Measurements from ENCODE around the gene ECPAS. TPM values are rescaled to one million over a fixed set of nuclear protein-coding genes. Genes with fewer than 3 reads are reported as not detected.
"Not testable (repeated sequence)": the region's sequence is repeated elsewhere in the genome, so short reads cannot be mapped to it uniquely, and the experiment has no call there.

Gene ECPAS
- total RNA-seq, 1 donor from 2014 or later = 89.7 TPM

DNA sequence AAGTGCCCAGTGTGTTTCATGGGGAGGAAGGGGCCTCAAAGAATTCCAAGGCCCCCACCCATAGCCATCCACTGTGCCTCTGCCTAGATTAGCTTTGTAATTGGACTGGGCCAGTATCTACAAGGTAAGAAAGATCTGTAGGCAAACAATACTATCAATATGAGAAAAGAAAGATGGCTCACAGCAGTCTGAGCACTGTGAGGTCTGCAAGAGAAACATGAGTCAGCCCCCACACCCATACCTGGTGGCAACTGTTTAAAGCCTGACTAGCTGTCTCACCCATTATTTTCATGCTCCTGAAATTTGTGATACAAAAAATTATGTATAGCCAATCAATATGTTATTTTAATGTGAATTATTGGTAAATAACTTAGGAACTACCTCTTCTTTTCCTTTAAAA lies 30.8 kb upstream of the ECPAS start:
- FAIRE-seq = no peak
- no peak overlapping the region for H3K27ac Mint-ChIP-seq (ENCODE audit: unreplicated experiment)
- no peaks in the 10 kb centered on the region for H4K20me1 ChIP-seq (ENCODE audit: insufficient read depth, low read length)

DNA sequence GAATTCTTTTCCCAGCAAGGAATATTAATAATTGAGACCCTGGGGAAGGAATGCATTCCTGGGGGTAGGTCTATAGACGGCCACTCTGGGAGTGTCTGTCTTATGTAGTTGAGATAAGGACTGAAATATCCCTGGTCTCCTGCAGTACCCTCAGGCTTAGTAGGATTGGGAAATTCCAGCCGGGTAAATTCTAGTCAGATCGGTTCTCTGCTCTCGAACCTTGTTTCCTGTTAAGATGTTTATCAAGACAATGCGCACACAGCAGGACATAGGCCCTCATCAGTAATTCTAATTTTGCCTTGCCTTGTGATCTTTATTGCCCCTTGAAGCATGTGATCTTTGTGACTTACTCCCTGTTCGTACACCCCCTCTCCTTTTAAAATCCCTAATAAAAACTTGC lies 27.4 kb upstream of the ECPAS start:
- not testable (repeated sequence) for H2AFZ ChIP-seq (ENCODE audit: low read depth, low read length); FAIRE-seq; H3K4me1 Mint-ChIP-seq (ENCODE audit: low read depth, unreplicated experiment); H3K27me3 ChIP-seq (ENCODE audit: insufficient read depth, low read length); H3K4me1 ChIP-seq (ENCODE audit: insufficient read depth, low read length); H3K79me2 ChIP-seq (ENCODE audit: insufficient read depth, low read length); H3K4me2 ChIP-seq (ENCODE audit: low read length); H3K27ac Mint-ChIP-seq (ENCODE audit: unreplicated experiment); H3K9ac ChIP-seq (ENCODE audit: low read length); DNase-seq (ENCODE audit: low read depth); H3K9me3 Mint-ChIP-seq (ENCODE audit: unreplicated experiment); H4K20me1 ChIP-seq (ENCODE audit: insufficient read depth, low read length); H3K36me3 Mint-ChIP-seq (ENCODE audit: low read depth, unreplicated experiment); H3K4me3 Mint-ChIP-seq (ENCODE audit: unreplicated experiment); H3K27me3 Mint-ChIP-seq (ENCODE audit: low read depth, unreplicated experiment); H3K9me3 ChIP-seq (ENCODE audit: insufficient read depth, low read depth, low read length); H3K36me3 ChIP-seq (ENCODE audit: insufficient read depth, low read length); H3K27ac ChIP-seq (ENCODE audit: low read depth, low read length); H3K4me3 ChIP-seq (ENCODE audit: insufficient read depth, low read depth, low read length)

More for the DNA sequence above, 30.8 kb upstream of the ECPAS start:
- H3K79me2 ChIP-seq (ENCODE audit: insufficient read depth, low read length) = no peaks in the 10 kb centered on the region
- no peak overlapping the region for H3K4me3 Mint-ChIP-seq (ENCODE audit: unreplicated experiment)
- no peaks in the 10 kb centered on the region for H3K4me1 Mint-ChIP-seq (ENCODE audit: low read depth, unreplicated experiment)
- H3K27ac ChIP-seq (ENCODE audit: low read depth, low read length) = no peak overlapping the region
- no peaks in the 10 kb centered on the region for H3K36me3 Mint-ChIP-seq (ENCODE audit: low read depth, unreplicated experiment)
- no peak for DNase-seq (ENCODE audit: low read depth)
- no peak overlapping the region for H2AFZ ChIP-seq (ENCODE audit: low read depth, low read length)
- H3K9me3 ChIP-seq (ENCODE audit: insufficient read depth, low read depth, low read length) = no peaks in the 10 kb centered on the region
- peaks cover 13% of the 10 kb centered on the region for H3K9me3 Mint-ChIP-seq (ENCODE audit: unreplicated experiment)
- H3K9ac ChIP-seq (ENCODE audit: low read length) = no peak overlapping the region
- no peak overlapping the region for H3K4me3 ChIP-seq (ENCODE audit: insufficient read depth, low read depth, low read length)
- no peaks in the 10 kb centered on the region for H3K4me1 ChIP-seq (ENCODE audit: insufficient read depth, low read length)
- TF ChIP-seq, protein P1, sequence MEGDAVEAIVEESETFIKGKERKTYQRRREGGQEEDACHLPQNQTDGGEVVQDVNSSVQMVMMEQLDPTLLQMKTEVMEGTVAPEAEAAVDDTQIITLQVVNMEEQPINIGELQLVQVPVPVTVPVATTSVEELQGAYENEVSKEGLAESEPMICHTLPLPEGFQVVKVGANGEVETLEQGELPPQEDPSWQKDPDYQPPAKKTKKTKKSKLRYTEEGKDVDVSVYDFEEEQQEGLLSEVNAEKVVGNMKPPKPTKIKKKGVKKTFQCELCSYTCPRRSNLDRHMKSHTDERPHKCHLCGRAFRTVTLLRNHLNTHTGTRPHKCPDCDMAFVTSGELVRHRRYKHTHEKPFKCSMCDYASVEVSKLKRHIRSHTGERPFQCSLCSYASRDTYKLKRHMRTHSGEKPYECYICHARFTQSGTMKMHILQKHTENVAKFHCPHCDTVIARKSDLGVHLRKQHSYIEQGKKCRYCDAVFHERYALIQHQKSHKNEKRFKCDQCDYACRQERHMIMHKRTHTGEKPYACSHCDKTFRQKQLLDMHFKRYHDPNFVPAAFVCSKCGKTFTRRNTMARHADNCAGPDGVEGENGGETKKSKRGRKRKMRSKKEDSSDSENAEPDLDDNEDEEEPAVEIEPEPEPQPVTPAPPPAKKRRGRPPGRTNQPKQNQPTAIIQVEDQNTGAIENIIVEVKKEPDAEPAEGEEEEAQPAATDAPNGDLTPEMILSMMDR (IDR thresholded peaks at IDR 0.05; ENCODE audit: insufficient read depth, low read depth, low read length) = no peak
- no peak for TF ChIP-seq EZH2 (IDR thresholded peaks at IDR 0.05; ENCODE audit: insufficient read depth, low read length)
- no peaks in the 10 kb centered on the region for H3K27me3 Mint-ChIP-seq (ENCODE audit: low read depth, unreplicated experiment)
- no peak overlapping the region for H3K4me2 ChIP-seq (ENCODE audit: low read length)
- no peaks in the 10 kb centered on the region for H3K27me3 ChIP-seq (ENCODE audit: insufficient read depth, low read length)
- no peaks in the 10 kb centered on the region for H3K36me3 ChIP-seq (ENCODE audit: insufficient read depth, low read length)

DNA sequence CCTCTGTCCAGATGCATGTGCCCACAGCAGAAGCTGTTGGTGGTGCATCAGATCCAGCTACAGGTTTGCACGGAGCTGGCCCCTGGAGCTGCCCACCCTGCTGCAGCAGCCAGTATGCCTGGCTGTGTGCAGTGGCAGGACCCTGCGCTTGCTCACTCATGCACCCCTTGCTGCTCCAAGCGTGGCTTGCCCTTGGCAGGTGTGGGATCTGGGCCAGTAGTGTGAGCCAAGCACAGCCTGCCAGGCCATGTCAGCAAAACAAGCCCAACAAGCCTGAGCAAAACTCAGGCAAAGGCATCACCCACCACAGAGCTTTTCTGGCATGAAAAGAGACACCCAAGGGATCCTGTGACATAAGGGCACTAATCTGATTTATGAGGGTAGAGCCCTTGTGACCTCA lies 18.3 kb upstream of the ECPAS start:
- H3K27me3 Mint-ChIP-seq (ENCODE audit: low read depth, unreplicated experiment) = peaks cover 3% of the 10 kb centered on the region
- no peak for TF ChIP-seq EZH2 (IDR thresholded peaks at IDR 0.05; ENCODE audit: insufficient read depth, low read length)
- TF ChIP-seq, protein P1 (IDR thresholded peaks at IDR 0.05; ENCODE audit: insufficient read depth, low read depth, low read length) = no peak
- Histone ChIP-seq H3K4me2 (ENCODE audit: low read length) (no peak overlapping the region), H3K27ac (ENCODE audit: low read depth, low read length) (no peak overlapping the region), H3K4me1 (ENCODE audit: insufficient read depth, low read length) (no peaks in the 10 kb centered on the region), H3K9me3 (ENCODE audit: insufficient read depth, low read depth, low read length) (no peaks in the 10 kb centered on the region), H4K20me1 (ENCODE audit: insufficient read depth, low read length) (no peaks in the 10 kb centered on the region), H3K27me3 (ENCODE audit: insufficient read depth, low read length) (no peaks in the 10 kb centered on the region), H3K36me3 (ENCODE audit: insufficient read depth, low read length) (no peaks in the 10 kb centered on the region), H2AFZ (ENCODE audit: low read depth, low read length) (no peak overlapping the region), H3K4me3 (ENCODE audit: insufficient read depth, low read depth, low read length) (no peak overlapping the region), H3K9ac (ENCODE audit: low read length) (no peak overlapping the region), H3K79me2 (ENCODE audit: insufficient read depth, low read length) (no peaks in the 10 kb centered on the region)
- H3K4me1 Mint-ChIP-seq (ENCODE audit: low read depth, unreplicated experiment) = no peaks in the 10 kb centered on the region
- no peak for FAIRE-seq
- no peaks in the 10 kb centered on the region for H3K9me3 Mint-ChIP-seq (ENCODE audit: unreplicated experiment)
- DNase-seq (ENCODE audit: low read depth) = no peak
- no peaks in the 10 kb centered on the region for H3K36me3 Mint-ChIP-seq (ENCODE audit: low read depth, unreplicated experiment)
- no peak overlapping the region for H3K27ac Mint-ChIP-seq (ENCODE audit: unreplicated experiment)
- no peak overlapping the region for H3K4me3 Mint-ChIP-seq (ENCODE audit: unreplicated experiment)

All from astrocyte (in vitro differentiated cells and primary cell).